Measurements from ENCODE around the gene CCDC124.
"Not testable (repeated sequence)": the region's sequence is repeated elsewhere in the genome, so short reads cannot be mapped to it uniquely, and the experiment has no call there.

CCDC124 gene

GRCh38 chr19:17932485-17933338 is at the start of gene CCDC124:
Gene CCDC124 (plus strand): TSS chr19:17933015. CDS start chr19:17936421, 3,406 bp downstream.
- DNase-seq = peak; percentile 83

GRCh38 chr19:17883627-17884410 is 49.0 kb upstream of the CCDC124 start:
- DNase-seq = no peak

GRCh38 chr19:17886515-17886914 is 46.3 kb upstream of the CCDC124 start:
- no peak for DNase-seq

GRCh38 chr19:17887221-17887620 is 45.6 kb upstream of the CCDC124 start:
- not testable (repeated sequence) for DNase-seq

GRCh38 chr19:17888260-17888659 is 44.6 kb upstream of the CCDC124 start:
- DNase-seq = no peak

GRCh38 chr19:17889609-17890214 is 43.1 kb upstream of the CCDC124 start:
- peak; percentile 57 for DNase-seq

- no peak for DNase-seq
These were observed 39.0 kb upstream of the CCDC124 start for GRCh38 chr19:17893766-17894165.

- peak; percentile 33 for DNase-seq
These were observed 30.1 kb upstream of the CCDC124 start for GRCh38 chr19:17902701-17903100.

- no peak for DNase-seq
These were observed 24.6 kb upstream of the CCDC124 start for GRCh38 chr19:17908244-17908643.

GRCh38 chr19:17909003-17909732 is 23.6 kb upstream of the CCDC124 start:
- DNase-seq = no peak

GRCh38 chr19:17910791-17911360 is 21.9 kb upstream of the CCDC124 start:
- no peak for DNase-seq

- no peak for DNase-seq
These were observed 16.7 kb upstream of the CCDC124 start for GRCh38 chr19:17915940-17916593.

GRCh38 chr19:17918151-17918550 is 14.7 kb upstream of the CCDC124 start:
- not testable (repeated sequence) for DNase-seq

- not testable (repeated sequence) for DNase-seq
These were observed 13.7 kb upstream of the CCDC124 start for GRCh38 chr19:17919122-17919521.

GRCh38 chr19:17920527-17920926 is 12.3 kb upstream of the CCDC124 start:
- DNase-seq = no peak

GRCh38 chr19:17922138-17922537 is 10.7 kb upstream of the CCDC124 start:
- DNase-seq = no peak

- DNase-seq = no peak
These were observed 6.8 kb upstream of the CCDC124 start for GRCh38 chr19:17926044-17926443.

- no peak for DNase-seq
These were observed 3.8 kb upstream of the CCDC124 start for GRCh38 chr19:17929056-17929455.

- peak; percentile 24 for DNase-seq
These were observed 1.2 kb upstream of the CCDC124 start for GRCh38 chr19:17931532-17932191.

- DNase-seq = no peak
These were observed 757 bp downstream of the CCDC124 start for GRCh38 chr19:17933414-17934129.

- DNase-seq = no peak
These were observed 3.6 kb downstream of the CCDC124 start for GRCh38 chr19:17936379-17936778.

Data from NCI-H226 (cell line).